HUDEP-2 (cell line): ENCODE measurements around the gene ATP9B.

Experiments
- DNase-seq, 76 experiments: peaks; one replicate each; lab custom pipeline; 2025; ENCODE audit not compliant: unreplicated experiment in 76 of 76; lab: John Stamatoyannopoulos, UW

The ATP9B gene

GRCh38 chr18:79348066-79348465, 278.9 kb downstream of the ATP9B start:
- no peak for DNase-seq

DNA sequence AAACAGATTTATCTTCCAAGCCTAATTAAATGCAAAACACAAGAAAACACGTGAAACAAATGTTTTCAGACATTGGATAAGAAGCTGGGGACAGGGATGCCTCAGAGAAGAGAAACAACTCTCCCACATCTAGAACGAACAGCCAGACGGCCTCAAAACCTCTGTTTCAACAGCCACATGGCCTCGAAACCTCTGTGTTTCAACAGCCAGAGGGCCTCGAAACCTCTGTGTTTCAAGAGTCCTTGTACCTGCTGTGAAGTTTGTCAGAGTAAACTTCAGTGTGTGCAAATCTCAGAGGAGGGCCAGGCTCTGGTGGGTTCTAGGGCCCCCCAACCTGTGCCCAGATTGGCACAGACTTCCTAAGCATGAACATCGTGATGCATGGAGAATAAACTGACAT, 283.2 kb downstream of the ATP9B start:
- no peak for DNase-seq

GRCh38 chr18:79353267-79353666, 284.1 kb downstream of the ATP9B start:
- peak in 5 of 76 experiments; percentile 6 to 17 (median 9) for DNase-seq

DNA sequence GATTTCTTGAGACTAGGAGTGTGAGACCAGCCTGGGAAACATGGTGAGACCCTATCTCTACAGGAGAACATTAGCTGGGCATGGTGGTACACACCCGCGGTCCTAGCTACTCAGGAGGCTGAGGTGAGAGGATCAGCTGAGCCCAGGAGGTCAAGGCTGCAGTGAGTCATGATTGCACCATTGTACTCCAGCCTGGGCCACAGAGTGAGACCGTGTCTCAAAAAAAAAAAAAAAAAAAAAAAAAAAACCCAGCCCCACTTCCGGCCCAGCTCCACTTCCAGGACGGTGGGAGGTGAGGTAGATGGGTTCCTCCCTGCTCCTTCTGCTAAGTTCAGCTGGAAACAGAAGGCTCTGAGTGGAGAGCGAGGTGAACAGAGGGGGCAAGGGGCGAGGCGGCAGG, 285.2 kb downstream of the ATP9B start:
- DNase-seq: no peak

- DNase-seq: no peak
These were observed 286.5 kb downstream of the ATP9B start for GRCh38 chr18:79355433-79356335.

DNA sequence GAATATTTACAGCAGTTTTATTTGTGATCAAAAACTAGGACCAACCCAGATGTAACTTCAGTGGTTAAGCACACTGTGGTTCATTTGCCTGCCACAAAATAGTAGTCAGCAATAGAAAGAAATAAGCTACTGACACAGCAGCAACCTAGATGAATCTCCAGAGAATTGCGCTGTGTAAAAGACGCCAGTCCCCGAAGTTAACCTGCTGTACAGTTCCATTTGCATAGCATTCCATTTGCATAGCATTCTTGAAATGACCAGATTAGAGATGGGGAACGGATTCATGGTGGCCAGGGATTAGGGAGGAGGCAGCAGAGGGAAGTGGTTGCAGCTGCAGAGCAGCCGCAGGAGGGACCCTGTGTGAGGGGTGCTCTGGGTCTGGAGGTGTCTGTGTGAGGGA, 287.2 kb downstream of the ATP9B start:
- DNase-seq: no peak

GRCh38 chr18:79360933-79361332, 291.7 kb downstream of the ATP9B start:
- DNase-seq: no peak

DNA sequence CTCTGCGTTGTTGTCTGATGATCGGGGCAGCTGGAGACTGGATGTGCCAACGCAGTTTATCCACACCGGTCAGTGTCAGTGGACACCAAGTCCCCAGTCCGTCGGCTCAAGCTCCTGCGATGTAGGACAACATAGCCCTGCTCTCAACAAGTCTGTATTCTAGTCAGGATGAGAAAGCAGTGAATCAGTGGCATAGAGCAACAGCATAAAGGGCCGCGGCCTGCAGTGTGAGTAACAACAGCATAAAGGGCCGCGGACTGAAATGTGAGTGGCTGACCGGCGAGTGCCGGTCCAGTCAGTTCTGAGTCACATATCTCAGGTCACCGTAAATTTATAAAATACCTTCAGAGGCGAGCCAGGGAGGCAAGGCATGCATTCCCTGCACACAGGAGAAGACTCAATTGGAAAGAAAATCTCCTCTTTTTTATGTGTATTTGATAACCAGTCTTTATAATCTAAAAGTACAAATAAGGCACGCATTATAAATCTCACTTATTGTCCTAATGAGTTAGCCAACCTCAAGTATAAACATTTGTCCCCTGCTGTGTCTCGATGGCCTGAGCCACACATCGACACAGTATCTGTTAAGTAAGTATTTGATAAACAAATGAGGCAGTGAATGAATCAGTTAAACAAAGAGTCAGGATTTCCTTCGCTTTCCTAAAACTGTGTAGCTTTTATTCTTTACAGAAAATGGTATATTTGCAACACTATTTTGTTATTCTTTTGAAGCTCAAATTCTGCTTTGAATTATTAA, 292.8 kb downstream of the ATP9B start:
- no peak for DNase-seq

DNA sequence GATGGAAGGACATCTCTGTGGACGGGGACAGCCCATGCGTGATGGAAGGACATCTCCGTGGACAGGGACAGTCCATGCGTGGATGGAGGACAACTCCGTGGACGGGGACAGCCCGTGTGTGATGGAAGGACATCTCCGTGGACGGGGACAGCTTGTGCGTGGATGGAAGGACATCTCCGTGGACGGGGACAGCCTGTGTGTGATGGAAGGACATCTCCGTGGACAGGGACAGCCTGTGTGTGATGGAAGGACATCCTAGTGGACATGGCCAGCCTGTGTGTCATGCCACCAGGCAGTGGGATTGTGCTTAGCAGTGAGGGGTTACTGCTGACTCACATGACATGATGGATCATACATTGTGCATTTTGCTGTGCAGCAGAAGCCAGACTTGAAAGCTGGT, 296.5 kb downstream of the ATP9B start:
- no peak for DNase-seq

DNA sequence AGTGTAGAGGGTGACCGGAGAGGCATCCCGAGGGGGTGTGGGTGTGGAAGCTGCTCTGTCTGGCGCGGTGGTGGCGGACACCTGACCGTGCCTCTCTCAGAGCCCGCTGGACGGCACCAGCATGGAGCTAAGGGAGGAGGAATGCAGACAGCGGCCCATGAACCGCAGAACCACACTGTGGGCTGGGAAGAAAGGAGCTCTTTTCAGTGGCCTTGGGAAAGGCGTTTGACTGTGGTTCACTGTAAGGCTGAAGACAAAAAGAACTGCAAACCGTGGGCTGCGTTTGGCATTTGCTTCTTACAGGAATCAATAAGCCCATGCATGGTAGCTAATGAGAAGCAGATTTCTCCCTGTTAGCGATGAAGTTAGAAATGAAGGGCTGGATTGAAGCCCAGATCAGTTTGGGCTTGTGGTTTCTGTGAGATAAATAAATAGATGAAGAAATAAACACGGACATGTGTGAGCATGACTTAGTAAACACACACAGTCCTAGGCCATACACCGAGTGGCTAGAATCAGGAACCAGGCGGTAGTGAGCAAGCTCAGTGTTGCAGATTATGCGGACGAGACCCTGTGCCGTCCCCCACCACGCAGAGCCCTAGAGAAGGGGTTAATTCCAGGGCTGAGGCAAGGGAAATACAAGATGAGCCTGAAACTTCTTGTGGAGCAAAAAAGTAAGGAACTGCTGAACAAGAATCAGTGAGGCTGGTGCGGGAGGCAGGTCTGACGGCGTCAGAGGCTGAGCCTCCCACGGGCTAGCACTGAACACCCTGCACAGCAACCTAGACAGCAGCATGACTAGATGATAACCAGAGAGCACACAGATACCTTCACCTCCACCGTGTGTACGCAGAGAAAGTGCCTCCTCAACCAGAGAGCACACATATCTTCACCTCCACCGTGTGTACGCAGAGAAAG, 297.2 kb downstream of the ATP9B start:
- no peak for DNase-seq

- no peak for DNase-seq
These were observed 298.3 kb downstream of the ATP9B start for GRCh38 chr18:79367480-79367879.

DNA sequence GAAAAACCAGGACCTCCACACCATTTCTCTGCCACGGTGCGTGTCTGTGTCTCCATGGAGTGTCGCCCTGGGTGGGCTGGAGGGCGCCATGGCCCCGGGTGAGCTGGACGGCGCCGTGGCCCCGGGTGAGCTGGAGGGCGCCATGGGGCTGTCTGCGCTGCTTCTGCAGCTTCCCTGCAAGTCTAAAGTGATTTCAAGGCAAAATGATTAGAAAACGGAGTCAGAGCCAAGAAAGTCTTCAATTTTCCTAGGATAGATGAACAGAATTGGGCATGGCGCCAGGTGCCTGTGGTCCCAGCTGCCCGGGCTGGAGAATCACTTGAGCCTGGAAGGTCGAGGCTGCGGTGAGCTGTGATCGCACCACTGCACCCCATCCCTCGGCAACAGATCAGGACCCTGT, 298.8 kb downstream of the ATP9B start:
- no peak for DNase-seq

- no peak for DNase-seq
These were observed 299.5 kb downstream of the ATP9B start for GRCh38 chr18:79368681-79369080.

GRCh38 chr18:79371561-79372121, 302.4 kb downstream of the ATP9B start:
- no peak for DNase-seq

- DNase-seq: no peak
These were observed 303.3 kb downstream of the ATP9B start for GRCh38 chr18:79372461-79372860.

DNA sequence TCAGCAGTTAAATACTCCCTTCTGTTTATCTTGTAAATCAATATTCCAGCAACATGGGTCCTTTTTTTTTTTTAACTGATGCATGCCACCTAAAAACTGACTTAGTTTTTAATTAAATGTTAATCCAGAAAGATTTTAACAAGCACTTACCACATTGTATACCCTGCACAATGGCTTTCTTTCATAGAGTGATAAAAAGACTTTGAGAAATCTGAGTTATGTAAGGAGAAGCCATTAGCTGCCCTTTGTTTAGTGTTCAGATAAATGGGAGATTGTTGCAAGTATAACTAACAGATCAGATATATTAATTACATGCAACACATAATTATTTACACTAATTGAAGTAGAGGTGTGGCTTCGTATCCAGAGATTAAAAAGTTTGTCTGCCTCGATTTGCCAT, 303.8 kb downstream of the ATP9B start:
- no peak for DNase-seq

DNA sequence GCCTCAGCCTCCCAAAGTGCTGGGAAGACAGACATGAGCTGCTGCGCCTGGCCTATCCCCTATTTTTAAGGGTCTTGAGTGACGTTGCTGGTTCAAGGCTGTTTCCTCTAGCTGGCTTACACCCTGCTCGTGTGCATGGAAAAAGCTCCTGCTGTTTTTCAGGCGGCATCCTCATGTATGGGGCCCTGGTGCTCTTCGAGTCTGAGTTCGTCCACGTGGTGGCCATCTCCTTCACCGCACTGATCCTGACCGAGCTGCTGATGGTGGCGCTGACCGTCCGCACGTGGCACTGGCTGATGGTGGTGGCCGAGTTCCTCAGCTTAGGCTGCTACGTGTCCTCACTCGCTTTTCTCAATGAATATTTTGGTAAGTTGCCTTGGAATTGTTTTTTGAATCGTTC, 304.5 kb downstream of the ATP9B start:
- DNase-seq: no peak

GRCh38 chr18:79374408-79375171, 305.4 kb downstream of the ATP9B start:
- DNase-seq: no peak

DNA sequence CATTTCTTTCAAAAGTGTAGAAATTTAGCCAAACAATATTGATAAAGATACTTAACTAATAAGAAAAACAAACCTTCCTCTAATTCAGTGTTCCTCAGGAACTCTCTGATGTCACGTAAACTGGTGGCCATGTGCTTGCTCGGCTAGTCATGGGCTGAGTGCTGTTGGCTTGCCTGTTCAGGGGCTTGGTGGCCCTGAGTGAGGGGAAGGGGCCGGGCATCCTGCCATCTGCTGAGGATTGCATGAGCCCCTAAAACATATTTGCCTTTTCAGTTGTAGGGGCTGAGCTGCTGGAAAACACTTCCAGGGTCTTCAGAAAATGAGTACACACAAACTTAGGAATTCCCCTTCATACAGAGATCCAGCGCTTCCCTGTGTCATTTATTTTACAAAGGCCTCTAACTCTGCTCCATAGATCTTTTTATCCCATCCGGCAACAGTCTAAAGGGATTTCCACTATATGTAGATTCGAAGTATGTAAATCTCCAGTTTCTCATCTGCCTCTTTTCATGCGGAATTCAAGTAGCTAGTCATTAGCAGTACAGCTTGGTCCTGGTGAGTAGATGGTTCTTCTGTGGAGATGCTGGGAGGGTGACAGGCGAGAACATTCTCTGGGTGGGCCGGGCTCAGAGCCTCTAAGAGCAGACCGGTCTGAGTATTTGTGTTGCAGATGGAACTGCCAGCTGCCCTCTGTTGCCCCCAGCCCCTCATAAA, 306.4 kb downstream of the ATP9B start:
- DNase-seq: no peak
